GM12878 (cell line): ENCODE results near the gene SPATA31C1. TPM values are rescaled to one million over a fixed set of nuclear protein-coding genes. Genes with fewer than 3 reads are reported as not detected.

ENCODE experiments used
- ATAC-seq: fragments of 200-7000 bp; cut with Tn5 transposase; 3 replicates; pipeline ENCODE4 v1.9.1; 2020; ENCODE audit warnings: mild to moderate bottlenecking, moderate library complexity
- BruUV-seq: library from RNA; stranded (reverse); fragments of 400-500 nt; replicated peaks from 2 replicates; lab custom pipeline; 2021; lab: Mats Ljungman, UMichigan
- CTCF ChIA-PET: fragments of 300-600 bp; sonication (Branson Sonifier 250); formaldehyde crosslinking; extraction: SDS; loops from one replicate; lab custom pipeline; 2021; ENCODE audit warnings: inconsistent platforms; lab: Yijun Ruan, JAX
- POLR2A ChIA-PET: fragments of 350-600 bp; formaldehyde crosslinking; extraction: SDS; loops from one replicate; lab custom pipeline; 2021; ENCODE audit warnings: inconsistent platforms; lab: Charles Lee
- RAD21 ChIA-PET: fragments of 300-600 bp; sonication (Branson Sonifier 250); formaldehyde crosslinking; loops from one replicate; lab custom pipeline; 2023; ENCODE audit warnings: antibody characterized with exemption; ENCODE audit not compliant: unreplicated experiment; lab: Charles Lee
- SMC1A ChIA-PET: fragments of 300-600 bp; sonication (Branson Sonifier 250); formaldehyde crosslinking; loops from one replicate; lab custom pipeline; 2023; ENCODE audit not compliant: unreplicated experiment, uncharacterized antibody; lab: Charles Lee
- DNase-seq: peaks from one replicate; pipeline ENCODE4 v3.0.0-alpha.2; 2011; ENCODE audit warnings: low read depth, low spot score
- FAIRE-seq: peaks from 3 replicates; lab custom pipeline; 2011; peaks lifted over from hg19 to GRCh38; lab: Jason Lieb, UNC
- H2AFZ ChIP-seq: 2 replicates; pipeline ENCODE4 v1.6.0; 2011; ENCODE audit warnings: low read depth, low read length, control low read depth; ENCODE audit not compliant: control insufficient read depth
- H3K27ac ChIP-seq: 2 replicates; pipeline ENCODE4 v1.5.1; 2011; ENCODE audit warnings: control low read depth; ENCODE audit not compliant: control insufficient read depth, insufficient read depth
- H3K27me3 ChIP-seq, 2 experiments: replicated peaks in 1 of 2; 2 replicates each; pipeline versions ENCODE4 v1.6.0 to v1.6.1; 2011; ENCODE audit warnings: low read length in 1 of 2; ENCODE audit not compliant: control insufficient read depth in 2 of 2, insufficient read depth in 2 of 2
- H3K36me3 ChIP-seq, 2 experiments: 2 replicates each; pipeline ENCODE4 v1.5.1; 2011; ENCODE audit warnings: low read length in 1 of 2; ENCODE audit not compliant: control insufficient read depth in 2 of 2, insufficient read depth in 2 of 2
- H3K4me1 ChIP-seq: 2 replicates; pipeline ENCODE4 v1.6.1; 2011; ENCODE audit warnings: mild to moderate bottlenecking, low read length, moderate library complexity, mixed read lengths; ENCODE audit not compliant: control insufficient read depth, insufficient read depth
- H3K4me2 ChIP-seq: 2 replicates; pipeline ENCODE4 v1.6.0; 2011; ENCODE audit warnings: control low read depth; ENCODE audit not compliant: control insufficient read depth, insufficient read depth
- H3K4me3 ChIP-seq: fragments of 200-600 bp; sonication (generic); 2 replicates; pipeline ENCODE4 v1.5.1; 2016
- H3K79me2 ChIP-seq: 2 replicates; pipeline ENCODE4 v1.6.0; 2011; ENCODE audit warnings: low read length; ENCODE audit not compliant: control insufficient read depth, insufficient read depth
- H3K9ac ChIP-seq: 2 replicates; pipeline ENCODE4 v1.8.0; 2011; ENCODE audit warnings: low read length, control low read depth, mixed read lengths; ENCODE audit not compliant: control insufficient read depth, insufficient read depth
- H3K9me3 ChIP-seq: replicated peaks from 3 replicates; pipeline ENCODE4 v1.5.1; 2011; ENCODE audit warnings: mild to moderate bottlenecking, low read length; ENCODE audit not compliant: control insufficient read depth, insufficient read depth
- H4K20me1 ChIP-seq: 2 replicates; pipeline ENCODE4 v1.6.0; 2011; ENCODE audit not compliant: control insufficient read depth, insufficient read depth
- CHD4 ChIP-seq: fragments of 200-600 bp; sonication (generic); IDR thresholded peaks from 2 replicates; pipeline ENCODE4 v1.6.1; 2016; ENCODE audit warnings: mild to moderate bottlenecking
- IRF4 ChIP-seq: IDR thresholded peaks from 2 replicates; pipeline ENCODE4 v1.6.1; 2011; ENCODE audit warnings: low read depth, low read length
- JUNB ChIP-seq: IDR thresholded peaks from 2 replicates; pipeline ENCODE4 v1.6.1; 2016; ENCODE audit warnings: antibody characterized with exemption, mild to moderate bottlenecking
- MTA3 ChIP-seq: IDR thresholded peaks from 2 replicates; pipeline ENCODE4 v1.6.1; 2012; ENCODE audit warnings: low read length, inconsistent platforms, borderline replicate concordance
- NBN ChIP-seq: fragments of 450-650 bp; IDR thresholded peaks from 2 replicates; pipeline ENCODE4 v1.6.1; 2016
- NFYB ChIP-seq: IDR thresholded peaks from 2 replicates; pipeline ENCODE4 v1.6.1; 2011; ENCODE audit warnings: low read depth, mild to moderate bottlenecking, low read length, improper control_type of control experiment, moderate library complexity; ENCODE audit not compliant: insufficient read depth
- NR2C2 ChIP-seq: IDR thresholded peaks from 2 replicates; pipeline ENCODE4 v1.6.1; 2011; ENCODE audit warnings: borderline replicate concordance, low read depth; ENCODE audit not compliant: control insufficient read depth, insufficient read length
- PAX5 ChIP-seq: IDR thresholded peaks from 2 replicates; pipeline ENCODE4 v1.6.1; 2011; ENCODE audit warnings: low read depth, low read length, borderline replicate concordance
- SMAD1 ChIP-seq: fragments of 450-650 bp; IDR thresholded peaks from 2 replicates; pipeline ENCODE4 v1.6.1; 2018; ENCODE audit warnings: mild to moderate bottlenecking, low read depth; ENCODE audit not compliant: partially characterized antibody
- SUZ12 ChIP-seq: fragments of 200-600 bp; sonication (generic); IDR thresholded peaks from one replicate; pipeline ENCODE4 v1.6.1; 2018; ENCODE audit warnings: antibody characterized with exemption, mild to moderate bottlenecking; ENCODE audit not compliant: unreplicated experiment
- TCF7 ChIP-seq: IDR thresholded peaks from 2 replicates; pipeline ENCODE4 v1.6.1; 2014; ENCODE audit warnings: antibody characterized with exemption, borderline replicate concordance
- WRNIP1 ChIP-seq: IDR thresholded peaks from 2 replicates; pipeline ENCODE4 v1.6.1; 2011; ENCODE audit warnings: low read depth, low read length, improper control_type of control experiment, borderline replicate concordance
- ZNF384 ChIP-seq: IDR thresholded peaks from 2 replicates; pipeline ENCODE4 v1.6.1; 2012; ENCODE audit warnings: low read depth, mild to moderate bottlenecking, low read length, improper control_type of control experiment, borderline replicate concordance
- in situ Hi-C: fragments of 300-500 bp; cut with MboI; formaldehyde crosslinking; loops from 9 replicates; pipeline ENCODE4 v1.14.3; 2018; ENCODE audit warnings: mixed read lengths
- intact Hi-C: fragments of 100-400 bp; cut with micrococcal nuclease; formaldehyde crosslinking; loops from one replicate; pipeline ENCODE4 v1.14.2; 2022; ENCODE audit not compliant: unreplicated experiment
- polyA plus RNA-seq, 11 experiments: library from polyadenylated mRNA; depleted of rRNA in 4 of 11; unstranded in 6 of 11; stranded (reverse) in 5 of 11; fragments of >200 nt; fragmentation: Nextera tagmentation in 4 of 11; fragmentation: Illumina TruSeq in 1 of 11; extraction: Ambion mirVana in 4 of 11; extraction: Trizol in 1 of 11; gene quantifications; 1 replicate in 1 of 11; 2 replicates in 10 of 11; pipeline versions ENCODE4 v1.2.1 to v1.2.3, GENCODE V29; 2011 to 2016; ENCODE audit warnings: inconsistent platforms in 2 of 11, missing spikeins in 2 of 11, low read depth in 1 of 11
- total RNA-seq, 4 experiments: library from RNA; depleted of rRNA in 3 of 4; stranded (reverse); fragments of >200 nt in 3 of 4; fragmentation: Illumina TruSeq in 1 of 4; extraction: Trizol in 1 of 4; gene quantifications; 2 replicates each; pipeline versions ENCODE4 v1.2.1 to v1.2.3, GENCODE V29; 2013 to 2021
- TF ChIP-seq, protein P1 (sequence below): fragments of 450-650 bp; formaldehyde crosslinking; IDR thresholded peaks from 2 replicates; pipeline ENCODE4 v1.4.0; 2020; ENCODE audit warnings: mild to moderate bottlenecking, moderate library complexity
- TF ChIP-seq, protein P2 (sequence below): IDR thresholded peaks from 2 replicates; pipeline ENCODE4 v1.6.1; 2012; ENCODE audit warnings: improper control_type of control experiment, low read depth, low read length; ENCODE audit not compliant: insufficient replicate concordance

The SPATA31C1 gene
- total and polyA plus RNA-seq, 10 of the 15 experiments (the other 5 are each of a cell fraction or from before 2014, with no cell fraction given): not detected

DNA sequence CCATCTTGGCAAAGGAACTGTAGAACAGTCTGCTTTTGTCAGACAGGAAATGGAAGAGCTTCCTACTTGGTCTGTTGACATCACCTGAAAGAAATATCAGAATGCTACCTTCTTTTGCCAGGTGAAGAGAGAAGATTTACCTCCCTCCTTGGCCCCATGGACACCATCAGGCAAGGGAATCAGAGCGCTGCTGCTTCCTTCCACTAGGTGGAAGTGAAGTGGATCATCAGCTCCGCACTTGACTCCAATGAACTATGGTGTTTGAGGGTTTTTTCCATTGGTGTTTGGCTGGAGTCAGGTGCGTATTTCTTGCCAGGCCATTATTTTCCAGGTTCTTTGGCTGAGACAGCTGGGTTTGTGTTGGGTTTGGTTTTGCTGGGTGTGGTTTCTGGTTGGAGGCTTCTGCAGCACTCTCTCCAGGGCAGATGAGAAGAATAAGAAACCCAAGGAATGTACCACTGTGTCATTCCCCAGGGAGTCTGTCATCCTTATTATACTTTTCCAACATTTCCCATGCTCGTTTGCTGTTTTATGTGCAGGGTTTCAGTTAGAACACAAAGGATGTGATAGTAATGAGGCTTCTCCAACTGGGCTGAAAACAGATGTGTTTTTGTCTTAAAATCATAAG lies 22.6 kb upstream of the SPATA31C1 start (continued):
- TF ChIP-seq, protein P1, sequence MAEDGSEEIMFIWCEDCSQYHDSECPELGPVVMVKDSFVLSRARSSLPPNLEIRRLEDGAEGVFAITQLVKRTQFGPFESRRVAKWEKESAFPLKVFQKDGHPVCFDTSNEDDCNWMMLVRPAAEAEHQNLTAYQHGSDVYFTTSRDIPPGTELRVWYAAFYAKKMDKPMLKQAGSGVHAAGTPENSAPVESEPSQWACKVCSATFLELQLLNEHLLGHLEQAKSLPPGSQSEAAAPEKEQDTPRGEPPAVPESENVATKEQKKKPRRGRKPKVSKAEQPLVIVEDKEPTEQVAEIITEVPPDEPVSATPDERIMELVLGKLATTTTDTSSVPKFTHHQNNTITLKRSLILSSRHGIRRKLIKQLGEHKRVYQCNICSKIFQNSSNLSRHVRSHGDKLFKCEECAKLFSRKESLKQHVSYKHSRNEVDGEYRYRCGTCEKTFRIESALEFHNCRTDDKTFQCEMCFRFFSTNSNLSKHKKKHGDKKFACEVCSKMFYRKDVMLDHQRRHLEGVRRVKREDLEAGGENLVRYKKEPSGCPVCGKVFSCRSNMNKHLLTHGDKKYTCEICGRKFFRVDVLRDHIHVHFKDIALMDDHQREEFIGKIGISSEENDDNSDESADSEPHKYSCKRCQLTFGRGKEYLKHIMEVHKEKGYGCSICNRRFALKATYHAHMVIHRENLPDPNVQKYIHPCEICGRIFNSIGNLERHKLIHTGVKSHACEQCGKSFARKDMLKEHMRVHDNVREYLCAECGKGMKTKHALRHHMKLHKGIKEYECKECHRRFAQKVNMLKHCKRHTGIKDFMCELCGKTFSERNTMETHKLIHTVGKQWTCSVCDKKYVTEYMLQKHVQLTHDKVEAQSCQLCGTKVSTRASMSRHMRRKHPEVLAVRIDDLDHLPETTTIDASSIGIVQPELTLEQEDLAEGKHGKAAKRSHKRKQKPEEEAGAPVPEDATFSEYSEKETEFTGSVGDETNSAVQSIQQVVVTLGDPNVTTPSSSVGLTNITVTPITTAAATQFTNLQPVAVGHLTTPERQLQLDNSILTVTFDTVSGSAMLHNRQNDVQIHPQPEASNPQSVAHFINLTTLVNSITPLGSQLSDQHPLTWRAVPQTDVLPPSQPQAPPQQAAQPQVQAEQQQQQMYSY: no peak
- no peak for TF ChIP-seq WRNIP1

DNA sequence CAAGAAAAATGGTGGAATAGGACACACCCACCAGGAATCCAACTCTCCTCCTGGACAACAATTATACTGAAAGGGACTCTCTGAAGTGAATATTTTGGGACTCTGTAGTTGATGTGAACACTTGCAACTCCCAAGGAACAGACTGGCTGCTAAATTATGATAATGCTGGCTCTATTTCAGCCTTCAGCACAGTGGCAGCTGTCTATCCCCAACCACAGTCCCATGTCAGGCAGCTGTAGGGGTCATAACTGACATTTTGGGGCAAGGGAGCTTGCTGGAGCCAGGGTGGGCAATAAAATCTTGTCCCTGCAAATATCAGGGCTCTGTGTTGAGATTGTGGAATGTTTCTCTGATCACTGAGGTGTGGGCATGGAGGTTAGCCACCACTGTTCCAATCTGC lies 20.9 kb upstream of the SPATA31C1 start:
- no peak overlapping the region for H3K4me2 ChIP-seq
- DNase-seq: no peak
- intact Hi-C loops: no loop called here
- H3K9ac ChIP-seq: no peak overlapping the region
- in situ Hi-C loops: no loop called here
- CTCF ChIA-PET: no interaction called here
- no peaks in the 10 kb centered on the region for H3K36me3 ChIP-seq
- H3K4me1 ChIP-seq: no peaks in the 10 kb centered on the region
- no peak overlapping the region for H3K4me3 ChIP-seq
- no peaks in the 10 kb centered on the region for H3K27me3 ChIP-seq
- H2AFZ ChIP-seq: no peak overlapping the region
- RAD21 ChIA-PET: no interaction called here
- ATAC-seq: no peak
- BruUV-seq: no TSS peak
- H3K27ac ChIP-seq: no peak overlapping the region
- H4K20me1 ChIP-seq: no peaks in the 10 kb centered on the region
- FAIRE-seq: no peak
- SMC1A ChIA-PET: no interaction called here
- H3K9me3 ChIP-seq: no peaks in the 10 kb centered on the region
- POLR2A ChIA-PET: no interaction called here
- no peaks in the 10 kb centered on the region for H3K79me2 ChIP-seq
- TF ChIP-seq SMAD1: no peak
- TF ChIP-seq NFYB: no peak
- TF ChIP-seq JUNB: no peak
- no peak for TF ChIP-seq TCF7
- no peak for TF ChIP-seq NBN
- no peak for TF ChIP-seq SUZ12
- no peak for TF ChIP-seq MTA3
- TF ChIP-seq NR2C2: no peak
- TF ChIP-seq, protein P2, sequence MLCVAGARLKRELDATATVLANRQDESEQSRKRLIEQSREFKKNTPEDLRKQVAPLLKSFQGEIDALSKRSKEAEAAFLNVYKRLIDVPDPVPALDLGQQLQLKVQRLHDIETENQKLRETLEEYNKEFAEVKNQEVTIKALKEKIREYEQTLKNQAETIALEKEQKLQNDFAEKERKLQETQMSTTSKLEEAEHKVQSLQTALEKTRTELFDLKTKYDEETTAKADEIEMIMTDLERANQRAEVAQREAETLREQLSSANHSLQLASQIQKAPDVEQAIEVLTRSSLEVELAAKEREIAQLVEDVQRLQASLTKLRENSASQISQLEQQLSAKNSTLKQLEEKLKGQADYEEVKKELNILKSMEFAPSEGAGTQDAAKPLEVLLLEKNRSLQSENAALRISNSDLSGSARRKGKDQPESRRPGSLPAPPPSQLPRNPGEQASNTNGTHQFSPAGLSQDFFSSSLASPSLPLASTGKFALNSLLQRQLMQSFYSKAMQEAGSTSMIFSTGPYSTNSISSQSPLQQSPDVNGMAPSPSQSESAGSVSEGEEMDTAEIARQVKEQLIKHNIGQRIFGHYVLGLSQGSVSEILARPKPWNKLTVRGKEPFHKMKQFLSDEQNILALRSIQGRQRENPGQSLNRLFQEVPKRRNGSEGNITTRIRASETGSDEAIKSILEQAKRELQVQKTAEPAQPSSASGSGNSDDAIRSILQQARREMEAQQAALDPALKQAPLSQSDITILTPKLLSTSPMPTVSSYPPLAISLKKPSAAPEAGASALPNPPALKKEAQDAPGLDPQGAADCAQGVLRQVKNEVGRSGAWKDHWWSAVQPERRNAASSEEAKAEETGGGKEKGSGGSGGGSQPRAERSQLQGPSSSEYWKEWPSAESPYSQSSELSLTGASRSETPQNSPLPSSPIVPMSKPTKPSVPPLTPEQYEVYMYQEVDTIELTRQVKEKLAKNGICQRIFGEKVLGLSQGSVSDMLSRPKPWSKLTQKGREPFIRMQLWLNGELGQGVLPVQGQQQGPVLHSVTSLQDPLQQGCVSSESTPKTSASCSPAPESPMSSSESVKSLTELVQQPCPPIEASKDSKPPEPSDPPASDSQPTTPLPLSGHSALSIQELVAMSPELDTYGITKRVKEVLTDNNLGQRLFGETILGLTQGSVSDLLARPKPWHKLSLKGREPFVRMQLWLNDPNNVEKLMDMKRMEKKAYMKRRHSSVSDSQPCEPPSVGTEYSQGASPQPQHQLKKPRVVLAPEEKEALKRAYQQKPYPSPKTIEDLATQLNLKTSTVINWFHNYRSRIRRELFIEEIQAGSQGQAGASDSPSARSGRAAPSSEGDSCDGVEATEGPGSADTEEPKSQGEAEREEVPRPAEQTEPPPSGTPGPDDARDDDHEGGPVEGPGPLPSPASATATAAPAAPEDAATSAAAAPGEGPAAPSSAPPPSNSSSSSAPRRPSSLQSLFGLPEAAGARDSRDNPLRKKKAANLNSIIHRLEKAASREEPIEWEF: no peak
- no peak for TF ChIP-seq PAX5
- TF ChIP-seq ZNF384: no peak
- TF ChIP-seq CHD4: no peak
- TF ChIP-seq IRF4: no peak
